ENCODE measurements around the gene FAM107B.

DNA sequence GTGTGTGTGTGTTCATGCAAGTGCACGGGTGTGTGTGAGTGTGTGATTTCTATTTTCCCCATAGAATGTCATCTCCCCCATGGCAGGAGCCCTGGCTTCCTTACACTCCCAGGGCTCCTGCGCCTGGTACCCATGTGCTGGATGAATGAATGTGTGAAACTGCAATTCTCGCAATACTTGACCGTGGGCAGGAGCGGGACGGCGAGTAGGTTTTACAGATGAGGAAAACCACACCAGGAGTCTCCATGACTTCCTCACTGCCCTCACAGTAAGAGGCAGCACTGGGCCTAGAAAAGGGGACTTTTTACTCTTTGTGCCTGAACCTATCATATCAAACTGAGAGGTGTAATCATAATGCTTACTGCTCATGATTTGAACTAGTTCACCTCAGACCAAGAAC lies 276.4 kb downstream of the FAM107B start:
- TF ChIP-seq, protein P1, sequence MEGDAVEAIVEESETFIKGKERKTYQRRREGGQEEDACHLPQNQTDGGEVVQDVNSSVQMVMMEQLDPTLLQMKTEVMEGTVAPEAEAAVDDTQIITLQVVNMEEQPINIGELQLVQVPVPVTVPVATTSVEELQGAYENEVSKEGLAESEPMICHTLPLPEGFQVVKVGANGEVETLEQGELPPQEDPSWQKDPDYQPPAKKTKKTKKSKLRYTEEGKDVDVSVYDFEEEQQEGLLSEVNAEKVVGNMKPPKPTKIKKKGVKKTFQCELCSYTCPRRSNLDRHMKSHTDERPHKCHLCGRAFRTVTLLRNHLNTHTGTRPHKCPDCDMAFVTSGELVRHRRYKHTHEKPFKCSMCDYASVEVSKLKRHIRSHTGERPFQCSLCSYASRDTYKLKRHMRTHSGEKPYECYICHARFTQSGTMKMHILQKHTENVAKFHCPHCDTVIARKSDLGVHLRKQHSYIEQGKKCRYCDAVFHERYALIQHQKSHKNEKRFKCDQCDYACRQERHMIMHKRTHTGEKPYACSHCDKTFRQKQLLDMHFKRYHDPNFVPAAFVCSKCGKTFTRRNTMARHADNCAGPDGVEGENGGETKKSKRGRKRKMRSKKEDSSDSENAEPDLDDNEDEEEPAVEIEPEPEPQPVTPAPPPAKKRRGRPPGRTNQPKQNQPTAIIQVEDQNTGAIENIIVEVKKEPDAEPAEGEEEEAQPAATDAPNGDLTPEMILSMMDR (IDR thresholded peaks at IDR 0.05; ENCODE audit: low read depth, low read length, missing input control): no peak
- TF ChIP-seq TAF1 (conservative IDR thresholded peaks at IDR 0.05) (no peak), GABPA (IDR thresholded peaks at IDR 0.05 in 1 of 2, conservative IDR thresholded peaks at IDR 0.05 in 1 of 2) (no peak), JUND (IDR thresholded peaks at IDR 0.05) (no peak), RAD21 (IDR thresholded peaks at IDR 0.05) (no peak), ZBTB33 (IDR thresholded peaks at IDR 0.05) (no peak), ATF3 (IDR thresholded peaks at IDR 0.05) (no peak)
